Colon (tissue), 2 donors: ENCODE measurements around the gene CTBP2.
"Not testable (repeated sequence)": the region's sequence is repeated elsewhere in the genome, so short reads cannot be mapped to it uniquely, and the experiment has no call there.

Source experiments
- FAIRE-seq: peaks from 2 replicates; lab custom pipeline; 2012; peaks lifted over from hg19 to GRCh38; lab: Jason Lieb, UNC
- donor health status: control.
- donor health status: control.

The CTBP2 gene

GRCh38 chr10:125086691-125087090, 73.7 kb downstream of the CTBP2 start:
- no peak for FAIRE-seq

- no peak for FAIRE-seq
Observed at GRCh38 chr10:125085258-125086054, 74.9 kb downstream of the CTBP2 start.

- FAIRE-seq: no peak
Observed at GRCh38 chr10:125084614-125085257, 75.6 kb downstream of the CTBP2 start.

GRCh38 chr10:125084191-125084613, 76.2 kb downstream of the CTBP2 start:
- FAIRE-seq: no peak

GRCh38 chr10:125083576-125083920, 76.8 kb downstream of the CTBP2 start:
- no peak for FAIRE-seq

- no peak for FAIRE-seq
Observed at GRCh38 chr10:125082881-125083575, 77.3 kb downstream of the CTBP2 start.

GRCh38 chr10:125082471-125082870, 77.9 kb downstream of the CTBP2 start:
- FAIRE-seq: not testable (repeated sequence)

- no peak for FAIRE-seq
Observed at GRCh38 chr10:125081931-125082330, 78.4 kb downstream of the CTBP2 start.

- no peak for FAIRE-seq
Observed at GRCh38 chr10:125080984-125081383, 79.4 kb downstream of the CTBP2 start.

- no peak for FAIRE-seq
Observed at GRCh38 chr10:125080296-125080695, 80.1 kb downstream of the CTBP2 start.

GRCh38 chr10:125079091-125079600, 81.2 kb downstream of the CTBP2 start:
- no peak for FAIRE-seq

- no peak for FAIRE-seq
Observed at GRCh38 chr10:125076891-125077541, 83.3 kb downstream of the CTBP2 start.

- no peak for FAIRE-seq
Observed at GRCh38 chr10:125076121-125076825, 84.1 kb downstream of the CTBP2 start.

GRCh38 chr10:125073996-125074395, 86.4 kb downstream of the CTBP2 start:
- FAIRE-seq: no peak

GRCh38 chr10:125072794-125073193, 87.6 kb downstream of the CTBP2 start:
- no peak for FAIRE-seq

- no peak for FAIRE-seq
Observed at GRCh38 chr10:125071008-125071407, 89.4 kb downstream of the CTBP2 start.

GRCh38 chr10:125068406-125068805, 92.0 kb downstream of the CTBP2 start:
- FAIRE-seq: no peak

- no peak for FAIRE-seq
Observed at GRCh38 chr10:125067764-125068163, 92.6 kb downstream of the CTBP2 start.

GRCh38 chr10:125066764-125067450, 93.5 kb downstream of the CTBP2 start:
- no peak for FAIRE-seq

GRCh38 chr10:125064681-125065492, 95.5 kb downstream of the CTBP2 start:
- peak; percentile 83 for FAIRE-seq
